Activated CD4-positive, alpha-beta T cell treated with anti-CD3 and anti-CD28 coated beads, Interleukin-2, amount 50 U/mL, for 1 hour (primary cell): Measurements from ENCODE around the gene LRFN2.

Source experiments
- DNase-seq: peaks from one replicate; pipeline ENCODE4 v3.0.0-alpha.2; 2020

Gene LRFN2

DNA sequence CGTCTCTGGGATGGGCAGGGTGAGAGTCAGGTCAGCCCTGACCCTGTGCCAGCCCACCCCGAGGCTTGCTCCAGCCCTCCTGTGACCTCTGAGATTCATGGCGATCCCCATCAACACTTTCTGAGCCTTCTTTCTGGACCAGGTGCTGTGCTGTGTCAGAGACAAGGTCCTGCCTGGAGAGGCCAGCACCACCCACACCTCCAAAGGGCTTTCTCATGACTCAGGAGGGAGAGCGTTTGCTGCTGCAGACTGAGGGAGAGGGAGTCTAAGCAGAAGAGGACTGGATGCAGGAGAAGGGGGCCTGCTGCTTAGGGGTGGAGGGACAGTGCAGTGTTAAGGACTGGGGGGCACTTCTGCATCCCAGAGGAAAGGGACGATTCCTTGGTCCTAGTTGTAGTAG lies 193.5 kb downstream of the LRFN2 start:
- DNase-seq = no peak

DNA sequence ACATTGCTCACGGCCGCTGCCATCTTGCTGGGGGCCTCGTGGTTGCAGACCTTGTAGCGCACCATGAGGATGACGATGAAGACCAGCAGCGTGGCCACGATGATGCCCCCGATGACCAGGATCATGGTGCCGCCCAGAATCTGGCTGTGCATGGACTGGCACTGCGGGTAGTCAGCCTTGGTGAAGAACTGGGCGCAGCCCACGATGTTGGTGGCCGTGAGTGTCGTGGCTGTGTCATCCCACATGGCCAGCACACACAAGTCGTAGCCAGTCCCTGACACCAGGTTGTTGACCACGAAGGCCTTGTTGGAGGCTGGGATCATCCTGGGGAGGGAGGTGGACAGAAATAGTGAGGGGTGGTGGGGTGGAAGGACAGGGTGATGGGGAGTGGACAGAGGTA lies 194.6 kb downstream of the LRFN2 start:
- DNase-seq = no peak

DNA sequence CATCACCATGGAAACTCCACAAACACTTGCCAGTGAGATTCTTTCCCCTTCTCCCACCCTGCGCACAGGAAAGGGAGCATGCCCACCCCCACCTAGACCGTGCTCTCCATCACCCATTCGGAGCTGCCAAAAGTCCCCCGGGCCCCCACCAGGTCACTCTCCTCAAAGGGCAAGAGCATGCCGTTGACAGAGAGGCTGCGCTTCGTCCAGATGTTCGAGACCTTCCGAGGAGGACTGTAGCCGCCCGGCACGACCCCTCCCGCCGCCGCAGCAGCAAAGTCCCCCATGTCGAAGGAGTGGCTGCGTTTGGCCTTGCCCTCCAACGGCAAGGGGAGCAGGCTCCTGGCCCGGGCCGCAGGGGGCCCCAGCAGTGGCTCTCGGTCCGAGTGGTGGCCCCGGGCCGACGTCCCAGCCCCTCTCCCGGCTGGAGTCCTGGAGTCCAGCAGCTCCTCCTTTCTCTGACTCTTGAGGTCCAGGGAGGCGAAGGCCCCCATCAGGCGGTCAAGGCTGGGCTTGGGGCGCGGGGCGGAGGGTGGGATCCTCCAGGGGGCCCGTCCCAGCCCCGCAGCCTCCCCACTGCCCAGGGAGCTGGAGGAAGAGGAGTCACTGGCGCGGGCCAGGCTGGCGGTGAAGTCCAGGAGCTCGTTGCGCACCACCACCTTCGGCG lies 195.2 kb downstream of the LRFN2 start:
- DNase-seq = no peak

DNA sequence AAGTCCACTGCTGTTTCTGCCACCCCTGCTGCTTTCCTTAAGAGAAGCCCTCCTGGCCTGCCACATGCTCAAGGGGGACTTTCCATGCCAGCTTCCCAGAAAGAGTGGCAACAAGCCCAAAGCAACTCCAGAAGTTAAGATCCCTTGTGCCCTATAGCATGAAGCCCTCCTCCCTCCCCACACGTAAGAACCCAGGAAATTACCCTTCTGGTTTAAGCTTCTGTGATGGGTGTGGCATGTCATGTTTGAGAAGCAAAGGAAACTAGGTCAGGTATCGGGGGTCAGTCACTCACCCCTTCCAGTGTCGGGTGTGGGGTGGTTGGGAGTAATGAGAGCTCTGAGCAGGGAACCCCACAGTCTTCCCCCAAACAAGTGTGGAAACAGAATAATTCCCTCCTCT lies 196.1 kb downstream of the LRFN2 start:
- no peak for DNase-seq

DNA sequence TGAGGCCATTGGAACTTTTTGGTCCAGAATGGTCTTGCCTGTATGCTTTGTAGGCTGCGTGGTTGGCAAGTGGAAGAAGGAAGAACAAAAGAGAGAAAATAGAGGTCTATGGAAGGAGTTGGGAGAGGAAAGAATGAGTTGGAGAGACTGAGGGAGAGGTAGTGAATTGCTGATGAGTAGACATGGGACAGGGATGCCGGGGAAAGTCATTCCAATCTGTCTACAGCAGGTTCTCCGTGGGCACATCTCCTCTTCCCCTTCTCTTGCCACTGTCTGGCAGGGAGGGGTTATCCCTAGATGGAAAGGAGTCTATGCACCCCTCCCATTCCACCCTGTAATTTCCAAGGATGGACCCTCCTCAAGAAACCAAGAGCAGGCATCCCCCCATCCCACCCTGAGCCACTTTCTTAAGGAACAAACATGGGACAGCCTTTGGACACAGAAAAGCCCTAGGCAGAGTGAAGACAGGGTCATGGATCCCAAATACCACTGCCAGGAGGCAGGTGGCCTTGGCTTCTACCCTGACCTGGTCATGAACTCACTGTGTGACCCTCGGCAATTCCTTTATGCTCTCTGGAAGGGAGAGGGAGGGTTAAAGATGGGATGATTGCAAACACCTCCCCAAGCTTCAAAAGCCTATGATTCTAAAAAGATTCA lies 196.9 kb downstream of the LRFN2 start:
- DNase-seq = no peak

DNA sequence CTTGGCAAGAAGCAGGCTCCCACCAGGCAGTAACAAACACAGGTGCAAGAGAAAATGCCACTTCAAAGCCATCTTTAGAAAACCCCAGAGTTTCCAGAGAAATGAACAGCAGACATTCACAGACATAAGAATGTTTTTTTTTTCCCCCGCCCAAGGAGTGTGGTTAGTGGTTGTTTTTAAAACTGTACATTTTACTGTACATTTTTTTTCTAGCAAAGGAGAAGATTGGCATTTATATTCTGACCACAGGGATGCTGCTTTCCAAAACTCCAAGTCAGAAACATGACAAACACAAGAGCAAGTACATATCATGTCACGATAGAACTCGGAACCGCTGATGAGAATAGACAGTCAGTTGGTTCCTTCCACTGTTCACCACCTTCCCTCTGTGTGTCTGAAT lies 197.9 kb downstream of the LRFN2 start:
- no peak for DNase-seq

DNA sequence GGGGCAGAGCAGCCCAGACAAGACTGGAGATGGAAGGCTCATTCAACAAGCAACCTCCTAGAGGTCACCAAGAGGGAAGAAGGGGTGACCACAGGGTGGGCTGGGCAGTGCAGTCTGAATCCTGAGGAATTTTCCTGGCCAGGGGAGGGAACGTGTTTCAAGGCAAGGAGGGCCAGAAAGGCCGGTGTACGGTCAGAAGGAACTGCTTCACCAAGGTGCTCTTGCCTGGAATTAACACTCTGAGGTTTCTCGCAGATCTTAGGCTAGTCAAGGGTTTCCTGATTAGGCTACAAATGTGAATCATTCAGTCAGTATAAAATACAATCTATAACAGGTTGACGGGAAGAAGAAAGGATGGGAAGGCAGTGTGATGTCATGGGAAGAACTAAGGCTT lies 199.3 kb downstream of the LRFN2 start:
- DNase-seq = no peak

DNA sequence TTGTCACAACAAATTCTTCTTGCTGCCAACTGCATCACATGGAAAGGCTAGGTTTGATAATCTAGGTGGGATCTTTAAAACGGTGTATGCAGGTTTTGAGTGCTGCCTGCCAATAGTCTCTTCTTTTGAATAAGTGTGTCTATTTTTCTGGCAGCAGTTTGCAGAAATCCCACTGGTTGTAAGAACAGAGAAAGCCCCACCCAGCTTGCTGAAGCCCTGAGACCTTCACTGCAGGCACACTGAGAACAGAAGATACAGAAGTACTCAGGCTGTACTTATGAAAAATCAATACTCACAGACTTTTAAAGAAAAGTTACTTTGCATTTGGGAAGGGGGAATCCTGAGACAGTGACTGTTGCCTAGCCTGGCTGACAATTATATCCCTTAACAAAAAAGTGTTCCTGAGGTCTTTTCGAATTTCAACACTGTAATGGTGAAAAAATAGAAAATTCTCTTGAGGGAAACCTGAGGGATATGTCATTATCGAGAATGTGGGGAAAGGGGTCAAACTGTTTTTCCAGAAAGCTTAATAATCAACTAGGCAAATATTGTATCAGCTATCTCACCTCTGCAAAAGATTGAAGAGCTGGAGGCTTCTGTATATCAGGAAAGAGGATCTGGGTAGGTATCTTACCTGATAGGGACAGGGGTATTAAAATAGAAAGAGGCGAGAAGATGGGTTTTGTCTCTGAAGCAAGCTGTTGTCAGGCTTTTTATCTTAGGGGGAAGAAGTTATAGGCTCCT lies 199.9 kb downstream of the LRFN2 start:
- no peak for DNase-seq

DNA sequence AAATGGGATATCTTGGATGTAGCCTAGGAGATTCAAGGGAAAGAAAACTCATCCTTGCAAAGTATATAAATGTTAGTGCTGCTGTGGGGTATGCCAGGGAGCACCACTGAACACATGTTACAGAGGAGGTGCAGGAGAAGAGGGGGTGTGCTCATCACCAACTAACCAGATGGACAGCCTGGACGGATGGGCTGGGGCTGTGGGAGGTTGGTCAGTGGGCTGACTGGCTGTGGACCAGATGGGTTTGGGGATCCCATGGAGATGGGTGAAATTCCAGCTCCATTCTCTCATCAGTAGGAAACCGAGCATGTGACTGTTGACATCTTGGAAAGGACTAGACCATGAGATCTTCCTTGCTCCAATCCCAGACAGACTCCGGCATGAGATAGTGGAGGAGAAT lies 201.0 kb downstream of the LRFN2 start:
- no peak for DNase-seq

DNA sequence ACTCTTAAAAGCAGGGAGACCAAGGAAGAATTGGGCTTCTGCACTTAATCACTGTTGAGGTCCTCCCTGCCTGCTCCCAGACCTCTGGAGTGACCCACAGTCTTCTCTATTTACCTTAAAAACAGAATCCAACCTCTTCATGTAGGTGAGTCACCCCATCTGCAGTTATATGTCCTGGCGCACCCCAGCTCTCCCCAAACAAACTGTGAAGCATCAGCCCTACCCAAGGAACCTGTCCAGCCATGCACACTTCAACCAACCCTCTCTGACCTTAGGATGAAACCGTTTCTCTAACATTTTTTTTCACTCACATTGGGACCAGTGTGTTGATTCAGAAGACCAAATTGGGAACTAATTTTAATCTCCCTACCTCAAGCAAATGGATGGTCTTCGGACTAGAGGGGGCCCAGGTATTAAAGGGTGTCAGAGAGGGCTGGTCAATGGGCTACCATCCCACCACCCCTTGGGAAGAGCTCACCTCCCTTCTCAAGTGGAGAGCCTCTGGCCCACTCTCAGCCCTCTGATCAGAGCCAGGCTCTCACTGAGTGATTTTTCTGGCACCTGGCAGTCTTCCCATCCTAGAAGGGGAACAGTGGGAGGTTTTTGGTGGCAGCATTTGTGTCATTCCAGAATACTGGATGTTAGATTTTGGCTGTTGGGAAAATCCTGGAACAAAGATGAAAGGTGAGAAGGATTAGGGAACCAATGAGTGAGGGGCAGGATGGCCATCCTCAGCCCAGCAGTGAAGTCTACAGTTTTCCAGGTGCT lies 203.6 kb downstream of the LRFN2 start:
- no peak for DNase-seq

DNA sequence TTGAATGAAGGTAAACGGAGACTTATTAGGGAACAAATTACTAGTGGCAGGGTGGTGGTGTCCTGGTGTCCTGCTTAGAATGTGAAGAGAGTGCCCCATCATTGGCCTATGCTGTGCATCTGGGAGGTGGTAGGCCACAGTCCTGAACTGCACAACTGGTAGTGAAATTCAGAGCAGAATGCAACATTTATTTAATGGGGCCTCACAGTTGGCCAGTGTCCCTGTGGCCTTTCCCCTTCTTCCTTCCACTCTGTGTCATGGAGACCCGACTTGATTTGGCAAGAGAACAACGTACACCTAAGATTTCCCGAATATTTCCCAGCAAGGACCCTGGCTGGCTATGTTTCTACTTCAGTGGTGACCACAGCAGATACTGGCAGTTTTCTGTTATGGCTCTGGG lies 206.9 kb downstream of the LRFN2 start:
- DNase-seq = no peak

DNA sequence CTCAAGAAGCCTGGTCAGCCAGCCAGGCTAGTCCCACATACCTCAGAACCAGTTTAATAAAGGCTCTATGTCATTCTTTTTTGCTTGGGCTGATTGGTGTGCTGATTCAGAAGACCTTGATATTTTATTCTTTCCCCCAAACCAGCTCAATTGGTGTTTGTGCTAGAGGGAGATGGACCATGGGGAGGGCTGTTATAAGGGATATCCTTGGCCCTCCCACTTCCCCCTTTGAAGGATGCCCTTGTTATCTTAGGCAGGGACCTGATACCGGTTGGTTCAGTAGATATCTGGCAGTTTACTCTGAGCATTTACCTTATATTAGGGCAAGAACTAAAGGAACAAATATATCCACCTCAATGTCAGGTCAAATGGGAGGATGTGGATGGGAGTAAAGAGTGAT lies 207.4 kb downstream of the LRFN2 start:
- no peak for DNase-seq

DNA sequence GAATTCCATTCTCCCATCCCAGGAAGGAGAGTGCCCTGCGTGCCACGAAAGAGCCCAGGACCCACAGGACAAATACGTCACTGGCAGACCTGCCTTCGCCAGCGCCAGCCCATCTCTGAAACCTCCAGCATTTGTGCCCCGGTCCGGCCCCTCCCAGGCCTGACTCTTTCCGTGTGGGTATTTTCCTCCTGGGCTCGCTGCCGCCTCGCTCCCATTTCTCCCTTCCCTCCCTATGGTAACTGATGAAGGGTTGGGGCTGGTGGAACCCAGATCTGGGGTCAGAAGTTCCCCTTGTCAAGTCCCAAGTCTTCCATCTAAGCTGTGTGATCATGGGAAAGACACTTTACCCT lies 208.5 kb downstream of the LRFN2 start:
- DNase-seq = no peak

DNA sequence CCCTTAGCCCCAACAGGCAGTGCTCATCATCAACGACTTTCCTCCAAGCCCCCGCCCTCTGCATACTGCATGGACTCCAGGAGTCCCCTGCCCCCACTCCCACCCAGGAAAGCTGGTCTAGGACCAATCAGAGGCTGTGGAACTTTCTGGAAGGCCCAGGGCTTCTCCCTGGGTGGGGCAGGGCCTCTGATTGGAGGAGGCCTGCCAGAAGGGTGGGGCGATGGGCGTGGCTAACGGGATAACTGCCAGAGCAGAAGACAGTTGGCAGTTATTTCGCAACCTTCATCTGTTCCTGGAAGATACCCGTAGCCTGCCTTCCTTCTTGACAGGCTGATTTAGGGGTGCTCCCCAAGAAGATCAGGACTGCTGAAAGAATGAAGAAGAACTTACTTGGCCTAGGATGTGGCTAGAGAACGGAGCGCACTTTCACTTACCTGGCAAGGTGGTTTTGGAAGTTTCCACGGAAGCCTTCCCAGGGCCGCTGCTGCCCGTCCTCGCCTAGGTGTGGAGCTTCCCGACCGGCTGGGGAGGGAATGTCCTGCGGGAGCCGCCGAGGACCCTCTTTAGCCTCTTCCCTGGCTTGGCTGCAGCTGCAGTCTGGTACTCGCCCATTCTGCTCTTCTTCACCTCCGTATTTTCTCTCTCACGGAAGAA lies 209.0 kb downstream of the LRFN2 start:
- DNase-seq = no peak

DNA sequence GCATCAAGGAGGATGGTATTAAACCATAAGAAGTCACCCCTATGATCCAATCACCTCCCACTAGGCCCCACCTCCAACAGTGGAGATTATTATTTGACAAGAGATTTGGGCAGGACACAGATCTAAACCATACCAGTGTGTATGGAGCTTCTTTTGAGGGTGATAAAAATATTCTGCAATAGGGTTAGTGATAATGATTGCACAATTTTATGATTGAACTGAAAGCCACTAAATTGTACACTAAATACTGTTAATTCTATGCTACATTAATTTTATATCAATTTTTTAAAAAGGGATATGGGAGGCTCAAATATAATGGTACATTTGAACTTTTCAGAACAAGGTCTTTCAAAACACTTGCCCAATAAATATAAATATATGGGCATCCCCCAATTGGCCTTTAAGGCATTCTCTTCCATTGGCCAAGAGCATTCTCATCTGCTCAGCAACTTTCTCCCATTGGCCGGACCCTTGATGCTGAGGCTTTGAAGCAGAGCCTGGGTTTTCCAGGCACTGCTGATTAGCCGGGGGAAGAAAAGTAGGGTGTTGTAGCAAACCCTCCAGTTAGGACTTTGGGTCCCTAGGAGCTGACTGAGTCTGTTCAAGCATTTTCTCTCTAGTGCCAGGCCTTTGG lies 209.9 kb downstream of the LRFN2 start:
- DNase-seq = no peak

DNA sequence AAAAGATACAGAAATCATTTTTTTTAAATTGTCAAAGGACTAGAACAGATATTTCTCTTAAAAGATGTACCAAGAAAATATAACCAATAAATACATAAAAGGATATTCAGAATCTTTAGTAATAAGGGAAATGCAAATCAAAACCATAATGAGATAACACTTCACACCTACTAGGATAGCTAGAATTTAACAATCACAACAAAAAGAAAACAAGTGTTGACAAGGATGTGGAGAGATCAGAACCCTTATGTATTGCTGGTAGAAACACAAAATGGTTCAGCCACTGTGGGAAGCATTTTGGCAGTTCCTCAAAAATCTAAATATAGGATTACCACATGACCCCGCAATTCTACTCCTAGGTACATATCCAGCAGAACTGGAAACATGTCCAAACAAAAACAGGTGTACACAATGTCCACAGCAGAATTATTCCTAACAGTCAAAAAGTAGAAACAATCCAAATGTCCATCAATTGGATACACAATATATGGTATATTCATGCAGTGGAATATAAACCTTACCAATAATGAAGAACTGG lies 211.0 kb downstream of the LRFN2 start:
- no peak for DNase-seq

DNA sequence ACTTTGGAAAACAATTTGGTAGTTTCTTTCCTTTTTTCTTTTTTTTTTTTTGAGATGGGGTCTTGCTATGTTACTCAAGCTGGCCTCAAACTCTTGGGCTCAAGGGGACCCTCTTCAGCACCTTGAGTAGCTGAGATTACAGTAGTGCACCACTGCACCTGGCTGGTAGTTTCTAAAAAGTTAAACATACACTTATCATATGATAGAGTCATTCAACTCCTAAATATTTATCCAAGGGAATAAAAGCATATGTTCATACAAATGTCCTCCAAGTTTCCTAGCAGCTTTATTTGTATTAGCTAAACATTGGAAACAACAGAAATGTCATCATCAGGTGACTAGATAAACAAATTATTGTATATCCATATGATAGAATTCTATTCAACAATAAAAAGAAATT lies 213.9 kb downstream of the LRFN2 start:
- DNase-seq = no peak

DNA sequence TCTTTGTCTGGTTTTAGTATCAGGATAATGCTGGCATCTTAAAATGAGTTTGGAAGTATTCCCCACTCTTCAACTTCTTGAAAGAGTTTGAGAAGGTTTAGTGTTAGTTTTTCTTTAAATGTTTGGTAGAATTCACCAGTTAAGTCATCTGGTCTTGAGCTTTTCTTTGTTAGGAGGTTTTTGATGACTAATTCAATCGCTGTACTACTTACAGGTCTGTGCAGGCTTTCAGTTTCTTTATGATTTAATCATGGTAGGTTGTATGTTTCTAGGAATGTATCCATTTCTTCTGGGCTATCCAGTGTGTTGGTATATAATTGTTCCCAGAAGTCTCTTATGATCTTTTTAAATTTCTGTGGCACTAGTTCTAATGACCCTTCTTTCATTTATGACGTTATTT lies 215.5 kb downstream of the LRFN2 start:
- DNase-seq = no peak

DNA sequence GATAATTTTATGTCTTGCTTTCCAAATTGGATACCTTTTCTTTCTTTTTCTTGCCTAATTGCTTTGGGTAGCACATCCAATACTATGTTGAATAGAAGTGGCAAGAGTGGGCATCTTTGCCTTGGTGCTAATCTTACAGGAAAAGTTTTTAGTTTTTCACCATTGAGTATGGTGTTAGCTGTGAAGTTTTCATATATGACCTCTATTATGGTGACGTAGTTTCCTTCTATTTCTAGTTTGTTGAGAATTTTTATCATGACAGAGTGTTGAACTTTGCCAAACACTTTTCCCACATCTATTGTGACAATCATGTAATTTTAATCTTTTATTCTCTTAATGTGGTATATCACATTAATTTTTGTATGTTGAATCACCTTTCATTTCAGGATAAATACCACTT lies 216.1 kb downstream of the LRFN2 start:
- DNase-seq = no peak

DNA sequence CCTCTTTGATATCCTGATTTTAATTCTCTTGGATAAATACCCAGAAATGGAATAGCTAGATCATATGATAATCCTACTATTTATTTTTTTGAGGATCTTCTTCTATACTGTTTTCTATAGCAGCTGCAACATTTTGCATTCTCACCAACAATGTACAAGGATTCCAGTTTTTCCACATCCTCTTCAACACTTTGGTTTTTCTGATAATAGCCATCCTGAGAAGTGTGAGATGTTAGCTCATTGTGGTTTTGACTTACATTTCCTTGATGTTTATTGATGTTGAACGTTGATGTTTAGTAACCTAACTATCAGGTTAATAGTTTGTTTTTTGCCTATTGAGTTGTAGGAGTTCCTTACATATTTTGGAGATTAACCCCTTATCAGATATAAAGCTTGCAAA lies 217.3 kb downstream of the LRFN2 start:
- DNase-seq = no peak

DNA sequence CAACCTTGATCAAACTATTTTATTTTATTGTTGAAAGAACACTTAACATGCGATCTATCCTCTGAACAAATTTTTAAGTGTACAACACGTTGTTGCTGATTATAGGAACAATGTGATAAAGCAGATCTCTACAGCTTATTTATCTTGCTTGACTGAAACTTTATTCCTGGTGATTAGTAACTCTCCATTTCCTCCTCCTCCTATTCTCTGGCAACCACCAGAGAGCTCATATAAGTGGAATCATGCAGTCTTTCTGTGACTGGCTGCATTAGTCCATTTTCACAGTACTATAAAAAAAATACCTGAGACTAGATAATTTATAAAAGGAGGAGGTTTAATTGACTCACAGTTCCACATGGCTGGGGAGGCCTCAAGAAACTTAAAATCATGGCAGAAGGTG lies 218.1 kb downstream of the LRFN2 start:
- no peak for DNase-seq

DNA sequence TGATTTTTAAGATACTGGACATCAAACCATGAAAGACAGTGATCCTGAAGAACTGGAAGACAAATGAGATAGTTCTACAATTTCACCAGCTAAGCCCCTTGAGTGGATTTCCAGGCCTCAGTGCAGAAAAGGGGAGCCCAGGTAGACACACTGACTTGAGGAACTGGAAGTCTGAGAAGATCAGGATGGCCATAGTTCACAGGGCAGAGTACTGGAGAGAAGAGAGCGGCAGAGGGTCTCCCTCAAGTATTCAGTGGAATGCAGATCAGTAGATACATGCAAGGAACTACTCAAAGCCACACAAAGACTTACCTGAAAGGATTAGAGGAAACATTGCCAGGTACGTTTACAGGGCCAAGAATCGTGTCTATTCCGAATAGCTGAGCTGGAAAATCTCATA lies 224.3 kb downstream of the LRFN2 start:
- DNase-seq = no peak
